Measurements from ENCODE around the gene PTPRN2. TPM values are rescaled to one million over a fixed set of nuclear protein-coding genes. Genes with fewer than 3 reads are reported as not detected.

PTPRN2 gene
- total RNA-seq, 2 experiments from 2014 or later: 0.70 TPM; not detected in 1

- no peak overlapping the region for H3K27ac ChIP-seq (ENCODE audit: low read depth, low read length, poor library complexity, severe bottlenecking)
- no peaks in the 10 kb centered on the region for H3K4me1 ChIP-seq (ENCODE audit: insufficient read depth, low read length, poor library complexity, severe bottlenecking)
- ChIA-PET CTCF (ENCODE audit: unreplicated experiment) (no interaction called here), POLR2A (no interaction called here)
- no TSS peak for BruUV-seq (replicated peaks)
- H3K4me3 ChIP-seq (ENCODE audit: low read depth, low read length, poor library complexity, severe bottlenecking): no peak overlapping the region
- H2AFZ ChIP-seq (ENCODE audit: low read length): no peak overlapping the region
- no peaks in the 10 kb centered on the region for H3K36me3 ChIP-seq (ENCODE audit: insufficient read depth, low read length)
- DNase-seq (ENCODE audit: low spot score): no peak
- H3K79me2 ChIP-seq (ENCODE audit: insufficient read depth, low read depth, low read length): no peaks in the 10 kb centered on the region
- intact Hi-C loops (cut with micrococcal nuclease; ENCODE audit: unreplicated experiment): no loop called here
- no peaks in the 10 kb centered on the region for H4K20me1 ChIP-seq (ENCODE audit: insufficient read depth, low read length)
- TF ChIP-seq CTCF (conservative IDR thresholded peaks at IDR 0.05; ENCODE audit: low read length): no peak
- TF ChIP-seq EZH2phosphoT487 (IDR thresholded peaks at IDR 0.05; ENCODE audit: borderline replicate concordance, low read depth, low read length): no peak
- H3K4me2 ChIP-seq (ENCODE audit: low read length): no peak overlapping the region
- no peaks in the 10 kb centered on the region for H3K9me2 ChIP-seq (ENCODE audit: insufficient read depth, low read length)
- H3K9me3 ChIP-seq (ENCODE audit: low read length): no peaks in the 10 kb centered on the region
Measured at GRCh38 chr7:157991761-157992160, 595.9 kb downstream of the PTPRN2 start.

- BruUV-seq (replicated peaks): no TSS peak
- no peaks in the 10 kb centered on the region for H3K4me1 ChIP-seq (ENCODE audit: insufficient read depth, low read length, poor library complexity, severe bottlenecking)
- H3K27ac ChIP-seq (ENCODE audit: low read depth, low read length, poor library complexity, severe bottlenecking): no peak overlapping the region
- no peak for TF ChIP-seq EZH2phosphoT487 (IDR thresholded peaks at IDR 0.05; ENCODE audit: borderline replicate concordance, low read depth, low read length)
- TF ChIP-seq CTCF (conservative IDR thresholded peaks at IDR 0.05; ENCODE audit: low read length): no peak
- H3K9me2 ChIP-seq (ENCODE audit: insufficient read depth, low read length): no peaks in the 10 kb centered on the region
- H3K4me2 ChIP-seq (ENCODE audit: low read length): no peak overlapping the region
- no peaks in the 10 kb centered on the region for H3K9me3 ChIP-seq (ENCODE audit: low read length)
- no peak overlapping the region for H3K4me3 ChIP-seq (ENCODE audit: low read depth, low read length, poor library complexity, severe bottlenecking)
- ChIA-PET CTCF (ENCODE audit: unreplicated experiment) (no interaction called here), POLR2A (no interaction called here)
- intact Hi-C loops (cut with micrococcal nuclease; ENCODE audit: unreplicated experiment): no loop called here
- no peaks in the 10 kb centered on the region for H3K36me3 ChIP-seq (ENCODE audit: insufficient read depth, low read length)
- H2AFZ ChIP-seq (ENCODE audit: low read length): no peak overlapping the region
- no peaks in the 10 kb centered on the region for H4K20me1 ChIP-seq (ENCODE audit: insufficient read depth, low read length)
- no peaks in the 10 kb centered on the region for H3K79me2 ChIP-seq (ENCODE audit: insufficient read depth, low read depth, low read length)
- DNase-seq (ENCODE audit: low spot score): no peak
Measured at GRCh38 chr7:157991351-157991750, 596.3 kb downstream of the PTPRN2 start.

- POLR2A ChIA-PET: no interaction called here
- Histone ChIP-seq H4K20me1 (ENCODE audit: insufficient read depth, low read length) (no peaks in the 10 kb centered on the region), H3K9me3 (ENCODE audit: low read length) (no peaks in the 10 kb centered on the region), H3K4me2 (ENCODE audit: low read length) (no peak overlapping the region), H3K36me3 (ENCODE audit: insufficient read depth, low read length) (no peaks in the 10 kb centered on the region), H3K79me2 (ENCODE audit: insufficient read depth, low read depth, low read length) (no peaks in the 10 kb centered on the region), H2AFZ (ENCODE audit: low read length) (no peak overlapping the region), H3K4me1 (ENCODE audit: insufficient read depth, low read length, poor library complexity, severe bottlenecking) (no peaks in the 10 kb centered on the region), H3K4me3 (ENCODE audit: low read depth, low read length, poor library complexity, severe bottlenecking) (no peak overlapping the region), H3K27ac (ENCODE audit: low read depth, low read length, poor library complexity, severe bottlenecking) (no peak overlapping the region), H3K9me2 (ENCODE audit: insufficient read depth, low read length) (no peaks in the 10 kb centered on the region)
- DNase-seq (ENCODE audit: low spot score): no peak
- BruUV-seq (replicated peaks): no TSS peak
- no peak for TF ChIP-seq EZH2phosphoT487 (IDR thresholded peaks at IDR 0.05; ENCODE audit: borderline replicate concordance, low read depth, low read length)
- CTCF ChIA-PET (ENCODE audit: unreplicated experiment): no interaction called here
- intact Hi-C loops (cut with micrococcal nuclease; ENCODE audit: unreplicated experiment): no loop called here
Measured at GRCh38 chr7:157990881-157991250, 596.8 kb downstream of the PTPRN2 start.

All from OCI-LY7 (cell line).